ENCODE data around the gene INHBB. TPM values are rescaled to one million over a fixed set of nuclear protein-coding genes. Genes with fewer than 3 reads are reported as not detected.

Gene INHBB
- total and polyA plus RNA-seq, 2 of the 4 experiments (the other 2 are of a cell fraction) = 0.18 to 0.92 TPM

DNA sequence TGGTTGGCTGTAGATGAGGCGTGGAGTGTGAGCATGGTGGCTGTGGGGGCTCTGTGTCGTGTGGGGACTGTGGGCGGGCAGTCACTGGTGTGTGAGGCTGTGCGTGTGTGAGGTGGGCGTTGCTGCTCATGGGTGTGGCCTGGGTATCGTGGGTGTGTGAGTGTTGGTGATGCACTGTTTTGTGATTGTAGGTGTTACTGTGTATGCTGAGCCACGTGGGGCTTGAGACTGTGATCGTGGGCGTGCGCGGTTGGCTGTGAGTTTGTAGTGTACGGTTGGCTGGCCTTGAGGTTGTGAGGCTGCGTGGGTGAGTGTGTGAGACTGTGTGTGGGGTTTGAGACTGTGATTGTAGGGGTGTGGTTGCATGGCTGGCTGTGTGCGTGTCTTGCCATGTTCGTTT is 8.5 kb downstream of the INHBB start:
- Histone ChIP-seq H2AK9ac (replicated peaks; ENCODE audit: low read depth, low read length, poor library complexity) (no peak overlapping the region), H3K4ac (ENCODE audit: low read depth, low read length) (no peak overlapping the region), H4K8ac (ENCODE audit: low read depth in 2 of 2, low read length in 2 of 2) (no peak overlapping the region), H4K91ac (ENCODE audit: insufficient read depth, low read depth, low read length) (no peak overlapping the region), H3K56ac (ENCODE audit: extremely low read depth, insufficient read depth, low read length) (no peak overlapping the region), H2AFZ (replicated peaks; ENCODE audit: low read length, poor library complexity) (no peak overlapping the region), H3K4me1 (ENCODE audit: control insufficient read depth, insufficient read depth, low read length) (no peaks in the 10 kb centered on the region), H3K4me3 (ENCODE audit: insufficient read depth, low read depth, low read length) (no peak overlapping the region), H2AK5ac (ENCODE audit: low read depth, low read length) (no peak overlapping the region), H2BK20ac (ENCODE audit: low read depth, low read length) (no peak overlapping the region), H3K14ac (replicated peaks; ENCODE audit: low read depth, low read length) (no peak overlapping the region), H3K23ac (ENCODE audit: low read depth, low read length) (no peak overlapping the region), H2BK5ac (ENCODE audit: low read depth, low read length, poor library complexity, severe bottlenecking) (no peak overlapping the region), H3K9me1 (ENCODE audit: insufficient read depth, low read length) (no peaks in the 10 kb centered on the region), H3K18ac (ENCODE audit: low read depth, low read length) (no peak overlapping the region), H3K4me2 (ENCODE audit: low read depth, low read length) (no peak overlapping the region), H3K36me3 (ENCODE audit: control insufficient read depth, insufficient read depth, low read length) (no peaks in the 10 kb centered on the region), H2BK15ac (ENCODE audit: low read depth, low read length) (no peak overlapping the region), H3K79me1 (ENCODE audit: low read depth in 1 of 2, low read length in 2 of 2) (no peaks in the 10 kb centered on the region), H3K9me3 (ENCODE audit: control insufficient read depth, insufficient read depth, low read length) (no peaks in the 10 kb centered on the region), H2BK120ac (ENCODE audit: low read depth, low read length) (no peak overlapping the region), H3K9ac (ENCODE audit: low read depth, low read length) (no peak overlapping the region), H4K5ac (ENCODE audit: low read depth, low read length) (no peak overlapping the region), H3K27ac (ENCODE audit: insufficient read depth, low read length) (no peak overlapping the region), H4K20me1 (ENCODE audit: insufficient read depth, low read length) (no peaks in the 10 kb centered on the region), H3K27me3 (ENCODE audit: control insufficient read depth, insufficient read depth, low read length) (peaks cover 82% of the 10 kb centered on the region)
- intact Hi-C loops (cut with micrococcal nuclease) = no loop called here
- POLR2A ChIA-PET (ENCODE audit: unreplicated experiment) = no interaction called here
- dilution Hi-C loops (cut with HindIII; ENCODE audit: low sequenced_read_pairs, unreplicated experiment) = no loop called here
- WGBS, 2 experiments (ENCODE audit: extremely low coverage in 2 of 2, insufficient read length in 1 of 2) = 58% methylated on average over 8 of the region's 15 CpGs; no CpG with 5 or more reads in 1 of the 2 experiments
- CTCF ChIA-PET = no interaction called here
- no peak for DNase-seq
- BruUV-seq (replicated peaks) = no TSS peak
- no peak for ATAC-seq (ENCODE audit: low read depth)
- in situ Hi-C loops (cut with MboI; ENCODE audit: low sequenced_read_pairs) = no loop called here
- TF ChIP-seq MAZ (IDR thresholded peaks at IDR 0.05; ENCODE audit: borderline replicate concordance, low read depth, low read length) (no peak), FOS (IDR thresholded peaks at IDR 0.05; ENCODE audit: low read depth, low read length) (no peak), SMC3 (IDR thresholded peaks at IDR 0.05; ENCODE audit: low read depth, low read length) (no peak), MAFK (IDR thresholded peaks at IDR 0.05; ENCODE audit: low read depth, low read length) (no peak), MXI1 (IDR thresholded peaks at IDR 0.05; ENCODE audit: borderline replicate concordance, low read depth, low read length) (no peak), RAD21 (IDR thresholded peaks at IDR 0.05; ENCODE audit: low read length) (no peak), CTCF (conservative IDR thresholded peaks at IDR 0.05; ENCODE audit: low read depth, low read length) (no peak), CHD1 (IDR thresholded peaks at IDR 0.05; ENCODE audit: low read depth, low read length) (no peak), BHLHE40 (IDR thresholded peaks at IDR 0.05; ENCODE audit: low read depth, low read length) (no peak), POLR2A (IDR thresholded peaks at IDR 0.05; ENCODE audit: low read depth, low read length) (no peak), RCOR1 (IDR thresholded peaks at IDR 0.05; ENCODE audit: insufficient replicate concordance, low read length) (no peak), CEBPB (IDR thresholded peaks at IDR 0.05; ENCODE audit: low read depth, low read length) (no peak), RFX5 (IDR thresholded peaks at IDR 0.05; ENCODE audit: low read depth, low read length) (no peak), USF2 (IDR thresholded peaks at IDR 0.05; ENCODE audit: low read depth, low read length) (no peak), NFE2L2 (IDR thresholded peaks at IDR 0.05; ENCODE audit: low read depth, low read length) (no peak)
- TF ChIP-seq, protein P1, sequence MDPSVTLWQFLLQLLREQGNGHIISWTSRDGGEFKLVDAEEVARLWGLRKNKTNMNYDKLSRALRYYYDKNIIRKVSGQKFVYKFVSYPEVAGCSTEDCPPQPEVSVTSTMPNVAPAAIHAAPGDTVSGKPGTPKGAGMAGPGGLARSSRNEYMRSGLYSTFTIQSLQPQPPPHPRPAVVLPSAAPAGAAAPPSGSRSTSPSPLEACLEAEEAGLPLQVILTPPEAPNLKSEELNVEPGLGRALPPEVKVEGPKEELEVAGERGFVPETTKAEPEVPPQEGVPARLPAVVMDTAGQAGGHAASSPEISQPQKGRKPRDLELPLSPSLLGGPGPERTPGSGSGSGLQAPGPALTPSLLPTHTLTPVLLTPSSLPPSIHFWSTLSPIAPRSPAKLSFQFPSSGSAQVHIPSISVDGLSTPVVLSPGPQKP (IDR thresholded peaks at IDR 0.05; ENCODE audit: borderline replicate concordance, low read depth, low read length) = no peak

All from IMR-90 (cell line).